Tibial nerve (tissue), 4 donors: Measurements from ENCODE around the gene CCND3. TPM values are rescaled to one million over a fixed set of nuclear protein-coding genes. Genes with fewer than 3 reads are reported as not detected.

Experiments used
- DNase-seq, 2 donors: peaks; one replicate each; pipeline ENCODE4 v3.0.0-alpha.2; 2019; ENCODE audit warnings: low spot score in 2 of 2
- H3K27ac ChIP-seq, 4 donors: fragments of 200-600 bp; sonication (generic) in 3 of 4; one replicate each; pipeline ENCODE4 v1.5.1; 2017 to 2019; ENCODE audit warnings: mild to moderate bottlenecking in 1 of 4
- H3K27me3 ChIP-seq, 2 donors: fragments of 200-600 bp; sonication (generic) in 1 of 2; one replicate each; pipeline versions ENCODE4 v1.5.1 to v1.6.0; 2017 to 2019
- H3K36me3 ChIP-seq, 3 donors: fragments of 200-600 bp; sonication (generic); one replicate each; pipeline ENCODE4 v1.5.1; 2018 to 2019
- H3K4me1 ChIP-seq, 4 donors: fragments of 200-600 bp; sonication (generic) in 3 of 4; one replicate each; pipeline ENCODE4 v1.5.1; 2017 to 2019
- H3K4me3 ChIP-seq, 4 donors: fragments of 200-600 bp; sonication (generic) in 3 of 4; one replicate each; pipeline ENCODE4 v1.5.1; 2017 to 2019; ENCODE audit warnings: mild to moderate bottlenecking in 1 of 4, moderate library complexity in 1 of 4
- H3K9me3 ChIP-seq, 4 donors: fragments of 200-600 bp; sonication (generic) in 3 of 4; one replicate each; pipeline ENCODE4 v1.5.1; 2017 to 2019
- CTCF ChIP-seq, 5 experiments: fragments of 200-600 bp in 3 of 5; fragments of 450-650 bp in 2 of 5; sonication (generic) in 3 of 5; IDR thresholded peaks; one replicate each; pipeline ENCODE4 v1.5.1; 2016 to 2019; ENCODE audit warnings: antibody characterized with exemption in 5 of 5, mild to moderate bottlenecking in 3 of 5, moderate library complexity in 2 of 5
- EP300 ChIP-seq, 2 donors: sonication (generic); formaldehyde crosslinking; IDR thresholded peaks; one replicate each; pipeline ENCODE4 v1.6.1; 2017; ENCODE audit warnings: antibody characterized with exemption in 2 of 2, mild to moderate bottlenecking in 1 of 2
- POLR2A ChIP-seq, 2 donors: fragments of 450-650 bp; IDR thresholded peaks; one replicate each; pipeline ENCODE4 v1.6.1; 2017; ENCODE audit warnings: antibody characterized with exemption in 2 of 2, mild to moderate bottlenecking in 2 of 2, moderate library complexity in 2 of 2
- WGBS, 2 donors: methylation state at CpG; one replicate each; pipeline ENCODE4 v1.1.5; 2018; 5-methylcytosine and 5-hydroxymethylcytosine counted together
- total RNA-seq, 4 donors: library from RNA; depleted of rRNA; stranded (reverse); fragments of >200 nt; gene quantifications; one replicate each; pipeline ENCODE4 v1.1.0, GENCODE V29; 2016

Gene CCND3
- total RNA-seq, 4 donors from 2014 or later = 175 to 325 (median 248) TPM

- H3K4me3 ChIP-seq = no peak overlapping the region
- no peaks in the 10 kb centered on the region for H3K9me3 ChIP-seq
- DNase-seq = no peak
- H3K4me1 ChIP-seq = peaks cover 0 to under 1% (median 0%) of the 10 kb centered on the region in 4 donors
- no peak for TF ChIP-seq EP300 (IDR thresholded peaks at IDR 0.05)
- no peak for TF ChIP-seq CTCF (IDR thresholded peaks at IDR 0.05)
- no peak for TF ChIP-seq POLR2A (IDR thresholded peaks at IDR 0.05)
- H3K27me3 ChIP-seq = no peaks in the 10 kb centered on the region
- 87 to 91% methylated on average over 1 of the region's 1 CpG for WGBS, 2 donors
- H3K27ac ChIP-seq = no peak overlapping the region
- H3K36me3 ChIP-seq = peaks cover 2 to 89% (median 25%) of the 10 kb centered on the region in 3 donors
Observed at GRCh38 chr6:41909727-41910126, 31.9 kb downstream of the CCND3 start.

- H3K36me3 ChIP-seq = peaks cover 0 to 54% (median 15%) of the 10 kb centered on the region in 3 donors
- H3K4me1 ChIP-seq = no peaks in the 10 kb centered on the region
- H3K27me3 ChIP-seq = no peaks in the 10 kb centered on the region
- no peak overlapping the region for H3K4me3 ChIP-seq
- peak in 1 of 2 donors; percentile 10 for DNase-seq
- WGBS, 2 donors = 96 to 100% methylated on average over 1 of the region's 1 CpG
- TF ChIP-seq CTCF (IDR thresholded peaks at IDR 0.05) (no peak), POLR2A (IDR thresholded peaks at IDR 0.05) (no peak), EP300 (IDR thresholded peaks at IDR 0.05) (no peak)
- no peak overlapping the region for H3K27ac ChIP-seq
- no peaks in the 10 kb centered on the region for H3K9me3 ChIP-seq
Observed at GRCh38 chr6:41901882-41902519, 39.6 kb downstream of the CCND3 start.

- peaks cover 0 to 7% (median 6%) of the 10 kb centered on the region in 4 donors for H3K4me1 ChIP-seq
- H3K4me3 ChIP-seq = no peak overlapping the region
- H3K27ac ChIP-seq = no peak overlapping the region
- H3K27me3 ChIP-seq = no peaks in the 10 kb centered on the region
- H3K9me3 ChIP-seq = no peaks in the 10 kb centered on the region
- H3K36me3 ChIP-seq = peaks cover 0 to 42% (median 6%) of the 10 kb centered on the region in 3 donors
- no peak for DNase-seq
- WGBS, 2 donors = 66 to 80% methylated on average over 1 of the region's 1 CpG
- TF ChIP-seq CTCF (IDR thresholded peaks at IDR 0.05) = no peak
- TF ChIP-seq POLR2A (IDR thresholded peaks at IDR 0.05) = no peak
Observed at GRCh38 chr6:41900861-41901260, 40.7 kb downstream of the CCND3 start.

DNA sequence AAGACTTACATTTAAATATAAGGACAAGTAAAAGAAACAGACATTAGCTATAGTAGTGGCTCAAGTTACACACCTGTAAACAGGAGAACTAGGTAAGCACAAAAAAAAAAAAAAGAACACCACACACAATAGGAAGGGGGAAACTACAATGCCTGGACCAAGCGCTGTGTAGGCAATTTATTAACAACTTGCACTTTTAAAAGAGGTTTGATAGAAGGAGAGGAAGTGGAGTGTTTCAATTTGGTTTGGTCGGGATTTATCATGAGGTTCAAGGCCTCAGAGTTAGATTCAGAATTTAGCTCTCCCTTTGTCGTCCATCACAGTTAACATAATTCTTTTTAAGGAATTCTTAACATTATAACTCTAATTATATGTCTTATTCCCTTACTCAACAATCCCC lies 45.3 kb downstream of the CCND3 start:
- Histone ChIP-seq H3K4me1 (peaks cover 0 to 27% (median 17%) of the 10 kb centered on the region in 4 donors), H3K36me3 (peaks cover 0 to 14% (median 0%) of the 10 kb centered on the region in 3 donors), H3K27ac (peak overlapping the region; percentile 10 to 90 (median 82)), H3K9me3 (no peaks in the 10 kb centered on the region), H3K27me3 (no peaks in the 10 kb centered on the region), H3K4me3 (peak overlapping the region in 3 of 4 donors; percentile 79 to 97 (median 87))
- TF ChIP-seq EP300 (IDR thresholded peaks at IDR 0.05) (no peak), CTCF (IDR thresholded peaks at IDR 0.05) (no peak), POLR2A (IDR thresholded peaks at IDR 0.05) (no peak)
- DNase-seq = no peak
- WGBS, 2 donors = 48% methylated on average over 3 of the region's 3 CpGs
